ENCODE data around the gene TNFRSF1A.

Gene TNFRSF1A

GRCh38 chr12:6341417-6342139 is at the start of gene TNFRSF1A:
TSS of gene TNFRSF1A (minus strand) at chr12:6342076. CDS start at chr12:6341814, 262 bp downstream.
- peak; percentile 83 for DNase-seq (ENCODE audit: low spot score)

- DNase-seq (ENCODE audit: low spot score), result no peak
Measured at GRCh38 chr12:6391013-6391412, 49.1 kb upstream of the TNFRSF1A start.

- DNase-seq (ENCODE audit: low spot score), result no peak
Measured at GRCh38 chr12:6390084-6390799, 48.4 kb upstream of the TNFRSF1A start.

GRCh38 chr12:6387541-6387940 is 45.7 kb upstream of the TNFRSF1A start:
- no peak for DNase-seq (ENCODE audit: low spot score)

- no peak for DNase-seq (ENCODE audit: low spot score)
Measured at GRCh38 chr12:6386491-6386890, 44.6 kb upstream of the TNFRSF1A start.

GRCh38 chr12:6386038-6386437 is 44.2 kb upstream of the TNFRSF1A start:
- DNase-seq (ENCODE audit: low spot score), result no peak

- no peak for DNase-seq (ENCODE audit: low spot score)
Measured at GRCh38 chr12:6384499-6385436, 42.9 kb upstream of the TNFRSF1A start.

GRCh38 chr12:6383572-6384498 is 42.0 kb upstream of the TNFRSF1A start, which contains the start of gene LTBR:
TSS of gene LTBR (plus strand) at chr12:6384162. CDS start at chr12:6384359, 197 bp downstream.
- peak; percentile 88 for DNase-seq (ENCODE audit: low spot score)

GRCh38 chr12:6382982-6383381 is 41.1 kb upstream of the TNFRSF1A start:
- no peak for DNase-seq (ENCODE audit: low spot score)

- no peak for DNase-seq (ENCODE audit: low spot score)
Measured at GRCh38 chr12:6382371-6382770, 40.5 kb upstream of the TNFRSF1A start.

- no peak for DNase-seq (ENCODE audit: low spot score)
Measured at GRCh38 chr12:6380141-6381121, 38.6 kb upstream of the TNFRSF1A start.

- DNase-seq (ENCODE audit: low spot score), result no peak
Measured at GRCh38 chr12:6378709-6379472, 37.0 kb upstream of the TNFRSF1A start.

- no peak for DNase-seq (ENCODE audit: low spot score)
Measured at GRCh38 chr12:6377667-6377994, 35.8 kb upstream of the TNFRSF1A start.

- DNase-seq (ENCODE audit: low spot score), result no peak
Measured at GRCh38 chr12:6376870-6377666, 35.2 kb upstream of the TNFRSF1A start.

GRCh38 chr12:6376079-6376869 is 34.4 kb upstream of the TNFRSF1A start:
- peak; percentile 93 for DNase-seq (ENCODE audit: low spot score)

GRCh38 chr12:6375269-6376078 is 33.6 kb upstream of the TNFRSF1A start, which contains the start of gene SCNN1A:
TSS of gene SCNN1A (minus strand) at chr12:6375563. CDS start at chr12:6374783, 780 bp downstream.
- no peak for DNase-seq (ENCODE audit: low spot score)

GRCh38 chr12:6374786-6375160 is 32.9 kb upstream of the TNFRSF1A start:
- no peak for DNase-seq (ENCODE audit: low spot score)
